BJ (cell line): ENCODE measurements around the gene SLC6A17. TPM values are rescaled to one million over a fixed set of nuclear protein-coding genes. Genes with fewer than 3 reads are reported as not detected.

Experiments
- CTCF ChIA-PET: fragments of 350-600 bp; formaldehyde crosslinking; extraction: SDS; loops from one replicate; lab custom pipeline; 2021; ENCODE audit warnings: antibody characterized with exemption, inconsistent platforms; lab: Yijun Ruan, JAX
- POLR2A ChIA-PET: fragments of 300-600 bp; sonication (Branson Sonifier 250); formaldehyde crosslinking; extraction: SDS; loops from one replicate; lab custom pipeline; 2021; ENCODE audit warnings: antibody characterized with exemption; lab: Charles Lee
- DNase-seq: peaks from one replicate; pipeline ENCODE4 v3.0.0-alpha.2; 2011; ENCODE audit warnings: low read depth
- H3K27me3 ChIP-seq: 2 replicates; pipeline ENCODE4 v1.6.0; 2011; ENCODE audit warnings: low read length; ENCODE audit not compliant: control insufficient read depth, insufficient read depth
- H3K36me3 ChIP-seq: 2 replicates; pipeline ENCODE4 v1.5.1; 2011; ENCODE audit warnings: low read length; ENCODE audit not compliant: control insufficient read depth, insufficient read depth
- H3K4me3 ChIP-seq: 2 replicates; pipeline ENCODE4 v1.5.1; 2011; ENCODE audit warnings: low read depth, mild to moderate bottlenecking, control low read depth, low read length
- CTCF ChIP-seq: IDR thresholded peaks from 2 replicates; pipeline ENCODE4 v1.5.1; 2011; ENCODE audit warnings: low read depth, mild to moderate bottlenecking, control low read depth, inconsistent platforms, low read length, moderate library complexity; ENCODE audit not compliant: insufficient read depth
- polyA plus RNA-seq: library from polyadenylated mRNA; depleted of rRNA; stranded (reverse); fragments of >200 nt; gene quantifications from 2 replicates; pipeline ENCODE4 v1.2.3, GENCODE V29; 2011

SLC6A17 gene
- polyA plus RNA-seq, 1 experiment: 1.6 TPM

GRCh38 chr1:110223581-110223980 is 73.3 kb downstream of the SLC6A17 start:
- TF ChIP-seq CTCF: no peak
- Histone ChIP-seq H3K27me3 (no peaks in the 10 kb centered on the region), H3K4me3 (no peak overlapping the region), H3K36me3 (peaks cover 2% of the 10 kb centered on the region; the same call in 1 of the 2 replicates)
- DNase-seq: no peak
- CTCF ChIA-PET: interaction anchor here (2.1 kb wide), 1 partner anchor 16 kb away, joined by 12 read pairs; no protein-coding TSS in a partner anchor
- POLR2A ChIA-PET: no interaction called here

- POLR2A ChIA-PET: no interaction called here
- TF ChIP-seq CTCF: no peak
- H3K4me3 ChIP-seq: no peak overlapping the region
- H3K27me3 ChIP-seq: no peaks in the 10 kb centered on the region
- H3K36me3 ChIP-seq: peaks cover 2% of the 10 kb centered on the region; the same call in 1 of the 2 replicates
- DNase-seq: no peak
- CTCF ChIA-PET: interaction anchor here (0.8 to 2.5 kb wide), 3 partner anchors 9 to 111 kb away, joined by 4 to 12 read pairs (median 12); no protein-coding TSS in a partner anchor
Measured at GRCh38 chr1:110224240-110224995, 74.1 kb downstream of the SLC6A17 start.

GRCh38 chr1:110225212-110225611 is 74.9 kb downstream of the SLC6A17 start:
- no peak for TF ChIP-seq CTCF
- ChIA-PET CTCF (interaction anchor here (0.6 to 2.5 kb wide), 3 partner anchors 10 to 66 kb away, joined by 3 to 12 read pairs (median 12); no protein-coding TSS in a partner anchor), POLR2A (no interaction called here)
- Histone ChIP-seq H3K36me3 (peaks cover 2% of the 10 kb centered on the region; the same call in 1 of the 2 replicates), H3K27me3 (no peaks in the 10 kb centered on the region), H3K4me3 (no peak overlapping the region)
- no peak for DNase-seq

GRCh38 chr1:110225756-110226404 is 75.6 kb downstream of the SLC6A17 start:
- POLR2A ChIA-PET: no interaction called here

More at GRCh38 chr1:110225756-110226404, 75.6 kb downstream of the SLC6A17 start:
- Histone ChIP-seq H3K36me3 (peaks cover 2% of the 10 kb centered on the region; the same call in 1 of the 2 replicates), H3K4me3 (no peak overlapping the region), H3K27me3 (no peaks in the 10 kb centered on the region)
- no peak for DNase-seq
- CTCF ChIA-PET: interaction anchor here (0.6 to 2.5 kb wide), 3 partner anchors 11 to 88 kb away, joined by 3 to 12 read pairs (median 3); no protein-coding TSS in a partner anchor
- TF ChIP-seq CTCF: no peak
